H1 (cell line): ENCODE results near the gene CD300C. TPM values are rescaled to one million over a fixed set of nuclear protein-coding genes. Genes with fewer than 3 reads are reported as not detected.

ENCODE experiments used
- CTCF ChIA-PET: fragments of 300-600 bp; sonication (Branson Sonifier 250); formaldehyde crosslinking; loops from one replicate; lab custom pipeline; 2021; ENCODE audit not compliant: partially characterized antibody; lab: Charles Lee
- POLR2A ChIA-PET: fragments of 300-600 bp; sonication (Branson Sonifier 250); formaldehyde crosslinking; loops from one replicate; lab custom pipeline; 2021; ENCODE audit warnings: inconsistent platforms; ENCODE audit not compliant: partially characterized antibody; lab: Charles Lee
- DNase-seq, 2 experiments: peaks; one replicate each; pipeline versions ENCODE4 v3.0.0 to v3.0.0-alpha.2; 2010 to 2022; ENCODE audit warnings: low spot score in 2 of 2, low read depth in 1 of 2, mixed read lengths in 1 of 2
- FAIRE-seq: peaks from 2 replicates; lab custom pipeline; 2011; peaks lifted over from hg19 to GRCh38; lab: Jason Lieb, UNC
- H2AFZ ChIP-seq: 2 replicates; pipeline ENCODE4 v1.8.1; 2012; ENCODE audit warnings: low read length, inconsistent platforms
- H2AK5ac ChIP-seq: 2 replicates; pipeline ENCODE4 v1.6.1; 2013; ENCODE audit warnings: low read depth, low read length
- H2BK120ac ChIP-seq: replicated peaks from 2 replicates; pipeline ENCODE3; 2013; ENCODE audit warnings: low read depth, low read length, inconsistent platforms
- H2BK12ac ChIP-seq: 2 replicates; pipeline ENCODE4 v1.6.1; 2013; ENCODE audit warnings: low read depth, low read length
- H2BK15ac ChIP-seq: 2 replicates; pipeline ENCODE4 v1.6.1; 2013; ENCODE audit warnings: low read length
- H2BK20ac ChIP-seq: 2 replicates; pipeline ENCODE4 v1.6.1; 2013; ENCODE audit warnings: low read length
- H2BK5ac ChIP-seq: 2 replicates; pipeline ENCODE4 v1.6.1; 2013; ENCODE audit warnings: low read depth, low read length
- H3K14ac ChIP-seq: 2 replicates; pipeline ENCODE4 v1.6.1; 2013; ENCODE audit warnings: inconsistent platforms; ENCODE audit not compliant: insufficient read length
- H3K18ac ChIP-seq: 2 replicates; pipeline ENCODE4 v1.6.1; 2013; ENCODE audit warnings: low read length; ENCODE audit errors: extremely low read depth
- H3K23ac ChIP-seq: 2 replicates; pipeline ENCODE4 v1.6.1; 2013; ENCODE audit warnings: inconsistent platforms; ENCODE audit not compliant: insufficient read length
- H3K23me2 ChIP-seq: 2 replicates; pipeline ENCODE4 v1.6.1; 2013; ENCODE audit warnings: low read depth, low read length
- H3K27ac ChIP-seq: 2 replicates; pipeline ENCODE4 v1.6.1; 2011; ENCODE audit warnings: low read depth, low read length, inconsistent platforms
- H3K27me3 ChIP-seq, 4 experiments: replicated peaks in 1 of 4; 1 replicate in 1 of 4; 2 replicates in 3 of 4; pipeline versions ENCODE4 v1.6.1 to v1.8.1; 2011 to 2013; ENCODE audit warnings: low read length in 3 of 4, mild to moderate bottlenecking in 3 of 4, inconsistent platforms in 2 of 4, mixed read lengths in 2 of 4, moderate library complexity in 1 of 4; ENCODE audit not compliant: control insufficient read depth in 3 of 4, insufficient read depth in 3 of 4; ENCODE audit errors: extremely low read depth in 1 of 4
- H3K36me3 ChIP-seq, 4 experiments: 2 replicates each; pipeline versions ENCODE4 v1.6.1 to v1.8.1; 2011 to 2013; ENCODE audit warnings: mild to moderate bottlenecking in 4 of 4, low read length in 3 of 4, moderate library complexity in 2 of 4, control low read depth in 1 of 4, inconsistent platforms in 1 of 4; ENCODE audit not compliant: insufficient read depth in 4 of 4, control insufficient read depth in 2 of 4
- H3K4ac ChIP-seq: replicated peaks from 2 replicates; pipeline ENCODE3; 2013; ENCODE audit warnings: low read length, low read depth, mixed read lengths, inconsistent platforms; ENCODE audit not compliant: insufficient read length
- H3K4me1 ChIP-seq, 4 experiments: replicated peaks in 1 of 4; 1 replicate in 1 of 4; 2 replicates in 3 of 4; pipeline versions ENCODE4 v1.6.1 to v1.8.1; 2011 to 2013; ENCODE audit warnings: low read length in 3 of 4, inconsistent platforms in 2 of 4, mixed read lengths in 1 of 4; ENCODE audit not compliant: insufficient read depth in 4 of 4, control insufficient read depth in 3 of 4
- H3K4me2 ChIP-seq, 2 experiments: 2 replicates each; pipeline versions ENCODE4 v1.6.1 to v1.8.1; 2011 to 2013; ENCODE audit warnings: low read depth in 2 of 2, low read length in 2 of 2, control low read depth in 1 of 2, inconsistent platforms in 1 of 2, mild to moderate bottlenecking in 1 of 2; ENCODE audit not compliant: insufficient read depth in 1 of 2
- H3K4me3 ChIP-seq, 4 experiments: fragments of 200-600, 300-600 bp in 1 of 4; sonication (generic), shearing (Covaris generic), sonication (Bioruptor Twin) in 1 of 4; 2 replicates each; pipeline versions ENCODE4 v1.5.1 to v1.8.1; 2011 to 2016; ENCODE audit warnings: low read length in 4 of 4, low read depth in 3 of 4, control low read depth in 2 of 4, inconsistent platforms in 2 of 4, mild to moderate bottlenecking in 2 of 4, mixed read lengths in 1 of 4, moderate library complexity in 1 of 4; ENCODE audit not compliant: insufficient read depth in 2 of 4; ENCODE audit errors: extremely low read depth in 1 of 4
- H3K56ac ChIP-seq: replicated peaks from 2 replicates; pipeline ENCODE3; 2013; ENCODE audit warnings: low read depth, mild to moderate bottlenecking, mixed read lengths, low read length, inconsistent platforms; ENCODE audit not compliant: insufficient read length
- H3K79me1 ChIP-seq: 2 replicates; pipeline ENCODE4 v1.6.1; 2013; ENCODE audit warnings: low read depth, low read length, control low read depth
- H3K79me2 ChIP-seq, 2 experiments: 2 replicates each; pipeline versions ENCODE4 v1.6.1 to v1.8.1; 2012 to 2013; ENCODE audit warnings: low read length in 2 of 2, mild to moderate bottlenecking in 2 of 2, inconsistent platforms in 1 of 2; ENCODE audit not compliant: insufficient read depth in 2 of 2, control insufficient read depth in 1 of 2
- H3K9ac ChIP-seq, 4 experiments: replicated peaks in 1 of 4; 1 replicate in 1 of 4; 2 replicates in 3 of 4; pipeline versions ENCODE4 v1.6.1 to v1.8.1; 2011 to 2013; ENCODE audit warnings: low read depth in 3 of 4, low read length in 3 of 4, control low read depth in 2 of 4, mild to moderate bottlenecking in 2 of 4, moderate library complexity in 2 of 4, inconsistent platforms in 1 of 4; ENCODE audit errors: extremely low read depth in 1 of 4
- H3K9me3 ChIP-seq, 2 experiments: 2 replicates each; pipeline versions ENCODE4 v1.6.1 to v1.8.1; 2012 to 2013; ENCODE audit warnings: mild to moderate bottlenecking in 2 of 2, moderate library complexity in 2 of 2, control low read depth in 1 of 2, inconsistent platforms in 1 of 2, low read depth in 1 of 2, low read length in 1 of 2, mixed read lengths in 1 of 2; ENCODE audit not compliant: insufficient read depth in 2 of 2
- H4K20me1 ChIP-seq, 2 experiments: replicated peaks in 1 of 2; 2 replicates each; pipeline versions ENCODE3 to v1.8.1; 2011 to 2013; ENCODE audit warnings: inconsistent platforms in 2 of 2, low read length in 2 of 2, mild to moderate bottlenecking in 1 of 2; ENCODE audit not compliant: insufficient read depth in 2 of 2, control insufficient read depth in 1 of 2
- H4K5ac ChIP-seq: 2 replicates; pipeline ENCODE4 v1.6.1; 2013; ENCODE audit warnings: low read length, low read depth, mixed read lengths, inconsistent platforms; ENCODE audit not compliant: insufficient read length
- H4K8ac ChIP-seq: 2 replicates; pipeline ENCODE4 v1.8.0; 2013; ENCODE audit warnings: mild to moderate bottlenecking, moderate library complexity, low read length, inconsistent platforms; ENCODE audit not compliant: insufficient read depth; ENCODE audit errors: extremely low read depth
- H4K91ac ChIP-seq: replicated peaks from 2 replicates; pipeline ENCODE3; 2013; ENCODE audit warnings: low read length, mixed read lengths, inconsistent platforms; ENCODE audit not compliant: insufficient read length
- ASH2L ChIP-seq: fragments of 200-600, 300-600 bp; sonication (generic); IDR thresholded peaks from one replicate; pipeline ENCODE4 v1.7.1; 2017; ENCODE audit warnings: low read length
- BACH1 ChIP-seq: IDR thresholded peaks from 2 replicates; pipeline ENCODE4 v1.6.1; 2012; ENCODE audit warnings: low read length, improper control_type of control experiment
- CHD1 ChIP-seq: IDR thresholded peaks from 2 replicates; pipeline ENCODE4 v1.6.1; 2012; ENCODE audit warnings: low read depth, low read length, improper control_type of control experiment
- E2F6 ChIP-seq: IDR thresholded peaks from 2 replicates; pipeline ENCODE4 v1.6.1; 2012; ENCODE audit warnings: inconsistent platforms
- NRF1 ChIP-seq: IDR thresholded peaks from 2 replicates; pipeline ENCODE4 v1.6.1; 2011; ENCODE audit warnings: mild to moderate bottlenecking, low read depth, low read length, improper control_type of control experiment
- POU5F1 ChIP-seq: IDR thresholded peaks from 2 replicates; pipeline ENCODE4 v1.6.1; 2011; ENCODE audit warnings: low read depth, mild to moderate bottlenecking, low read length, moderate library complexity
- RFX5 ChIP-seq: IDR thresholded peaks from 2 replicates; pipeline ENCODE4 v1.6.1; 2011; ENCODE audit warnings: low read depth, low read length, improper control_type of control experiment, borderline replicate concordance
- RNF2 ChIP-seq: fragments of 200-900, 300-1000 bp; sonication (generic); IDR thresholded peaks from 2 replicates; pipeline ENCODE4 v1.7.1; 2016; ENCODE audit warnings: borderline replicate concordance, low read depth, mild to moderate bottlenecking, antibody characterized with exemption, low read length; ENCODE audit not compliant: poor library complexity, severe bottlenecking; ENCODE audit errors: missing control alignments
- TBP ChIP-seq: IDR thresholded peaks from 2 replicates; pipeline ENCODE4 v1.6.1; 2011; ENCODE audit warnings: low read depth, low read length, improper control_type of control experiment
- ZNF274 ChIP-seq: IDR thresholded peaks from 2 replicates; pipeline ENCODE4 v1.7.0; 2012; ENCODE audit warnings: low read length, borderline replicate concordance; ENCODE audit errors: extremely low read depth
- WGBS, 2 experiments: shearing (Covaris generic) in 1 of 2; methylation state at CpG; one replicate each; pipeline versions ENCODE4 v1.1.6 to v1.1.7; 2013 to 2015; ENCODE audit warnings: low lambda C conversion rate in 2 of 2, mixed read lengths in 2 of 2, inconsistent platforms in 1 of 2, low coverage in 1 of 2, missing lambda C conversion rate in 1 of 2; ENCODE audit not compliant: insufficient replicate concordance in 2 of 2, insufficient coverage in 1 of 2, insufficient read length in 1 of 2; ENCODE audit errors: extremely low coverage in 1 of 2, missing lambda C conversion rate in 1 of 2; 5-methylcytosine and 5-hydroxymethylcytosine counted together
- polyA plus RNA-seq, 7 experiments: library from polyadenylated mRNA; depleted of rRNA in 3 of 7; stranded (reverse) in 5 of 7; unstranded in 2 of 7; fragments of >200 nt in 5 of 7; fragments of 200-250 nt in 2 of 7; gene quantifications; 1 replicate in 5 of 7; 2 replicates in 1 of 7; 4 replicates in 1 of 7; pipeline versions ENCODE4 v1.2.1 to v1.2.3, GENCODE V29; 2011 to 2013; ENCODE audit warnings: missing spikeins in 2 of 7, mixed read lengths in 2 of 7
- total RNA-seq: library from RNA; stranded (reverse); fragmentation: NEBNext Ultra II Directional; extraction: Animal tissue kit (Norgen Biotek cat#: 25700); gene quantifications from 2 replicates; pipeline ENCODE4 v1.2.1, GENCODE V29; 2021
- TF ChIP-seq, protein P1 (sequence below), 3 experiments: IDR thresholded peaks; 1 replicate in 2 of 3; 2 replicates in 1 of 3; pipeline versions ENCODE4 v1.5.1 to v1.6.1; 2011; ENCODE audit warnings: low read length in 3 of 3, mild to moderate bottlenecking in 3 of 3, inconsistent platforms in 2 of 3, low read depth in 1 of 3, moderate library complexity in 1 of 3; ENCODE audit not compliant: insufficient read depth in 1 of 3; ENCODE audit errors: control extremely low read depth in 1 of 3

CD300C gene
- total and polyA plus RNA-seq, 2 of the 8 experiments (the other 6 are each of a cell fraction or from before 2014, with no cell fraction given), result not detected

DNA sequence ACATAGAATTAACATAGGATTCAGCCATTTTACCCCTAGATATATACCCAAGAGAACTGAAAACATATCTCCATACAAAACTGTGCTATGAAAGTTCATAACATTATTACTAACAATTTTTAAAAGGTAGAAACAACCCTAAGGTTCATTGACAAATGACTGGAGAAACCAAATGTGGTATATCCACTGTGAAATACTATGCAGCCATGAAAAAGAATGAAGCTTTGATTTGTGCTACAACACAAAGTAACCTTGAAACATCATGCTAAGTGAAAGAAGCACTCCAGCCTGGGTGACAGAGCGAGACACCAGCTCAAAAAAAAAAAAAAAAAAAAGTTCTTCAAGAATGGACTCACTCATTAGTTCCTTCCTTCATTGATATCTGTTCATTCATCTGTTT lies 45.6 kb upstream of the CD300C start:
- H3K79me1 ChIP-seq, result no peaks in the 10 kb centered on the region
- H3K27me3 ChIP-seq, result peaks cover 0 to 2% (median under 1%) of the 10 kb centered on the region in 4 experiments; a peak in 4 of 7 replicates
- WGBS, 2 experiments, result 89% methylated on average over 1 of the region's 1 CpG; no CpG with 5 or more reads in 1 of the 2 experiments
- H3K79me2 ChIP-seq, result no peaks in the 10 kb centered on the region
- no peaks in the 10 kb centered on the region for H3K23me2 ChIP-seq
- FAIRE-seq, result no peak
- H4K20me1 ChIP-seq, result no peaks in the 10 kb centered on the region
- no peak overlapping the region for H4K91ac ChIP-seq
- H3K27ac ChIP-seq, result no peak overlapping the region
- no peak overlapping the region for H3K18ac ChIP-seq
- DNase-seq, result no peak
- no peaks in the 10 kb centered on the region for H3K36me3 ChIP-seq
- ChIA-PET POLR2A (interaction anchor here (0.6 kb wide), 1 partner anchor 14 kb away, joined by 3 read pairs; no protein-coding TSS in a partner anchor), CTCF (interaction anchor here (1.1 to 3.5 kb wide), 4 partner anchors 11 to 224 kb away, joined by 3 to 13 read pairs (median 7); partner anchors contain the start of genes CD300H and GPR142)
- H2AFZ ChIP-seq, result no peak overlapping the region
- no peak overlapping the region for H4K5ac ChIP-seq
- H2BK20ac ChIP-seq, result no peak overlapping the region
- H3K4me1 ChIP-seq, result no peaks in the 10 kb centered on the region
- H3K4me2 ChIP-seq, result no peak overlapping the region
- H3K4me3 ChIP-seq, result no peak overlapping the region
- H3K9me3 ChIP-seq, result no peaks in the 10 kb centered on the region
- no peak overlapping the region for H2BK5ac ChIP-seq
- no peak overlapping the region for H2AK5ac ChIP-seq
- no peak overlapping the region for H2BK12ac ChIP-seq
- H2BK120ac ChIP-seq, result no peak overlapping the region
- H3K14ac ChIP-seq, result no peak overlapping the region
- H3K4ac ChIP-seq, result no peak overlapping the region
- no peak overlapping the region for H4K8ac ChIP-seq
- no peak overlapping the region for H3K9ac ChIP-seq
- H2BK15ac ChIP-seq, result no peak overlapping the region
- no peak overlapping the region for H3K56ac ChIP-seq
- no peak overlapping the region for H3K23ac ChIP-seq
- no peak for TF ChIP-seq ZNF274
- TF ChIP-seq POU5F1, result no peak
- no peak for TF ChIP-seq NRF1
- TF ChIP-seq RFX5, result no peak
- TF ChIP-seq BACH1, result no peak
- TF ChIP-seq ASH2L, result no peak
- no peak for TF ChIP-seq E2F6
- TF ChIP-seq CHD1, result no peak
- no peak for TF ChIP-seq TBP
- TF ChIP-seq, protein P1, sequence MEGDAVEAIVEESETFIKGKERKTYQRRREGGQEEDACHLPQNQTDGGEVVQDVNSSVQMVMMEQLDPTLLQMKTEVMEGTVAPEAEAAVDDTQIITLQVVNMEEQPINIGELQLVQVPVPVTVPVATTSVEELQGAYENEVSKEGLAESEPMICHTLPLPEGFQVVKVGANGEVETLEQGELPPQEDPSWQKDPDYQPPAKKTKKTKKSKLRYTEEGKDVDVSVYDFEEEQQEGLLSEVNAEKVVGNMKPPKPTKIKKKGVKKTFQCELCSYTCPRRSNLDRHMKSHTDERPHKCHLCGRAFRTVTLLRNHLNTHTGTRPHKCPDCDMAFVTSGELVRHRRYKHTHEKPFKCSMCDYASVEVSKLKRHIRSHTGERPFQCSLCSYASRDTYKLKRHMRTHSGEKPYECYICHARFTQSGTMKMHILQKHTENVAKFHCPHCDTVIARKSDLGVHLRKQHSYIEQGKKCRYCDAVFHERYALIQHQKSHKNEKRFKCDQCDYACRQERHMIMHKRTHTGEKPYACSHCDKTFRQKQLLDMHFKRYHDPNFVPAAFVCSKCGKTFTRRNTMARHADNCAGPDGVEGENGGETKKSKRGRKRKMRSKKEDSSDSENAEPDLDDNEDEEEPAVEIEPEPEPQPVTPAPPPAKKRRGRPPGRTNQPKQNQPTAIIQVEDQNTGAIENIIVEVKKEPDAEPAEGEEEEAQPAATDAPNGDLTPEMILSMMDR (IDR thresholded peaks at IDR 0.05; ENCODE audit: control extremely low read depth in 1 of 3, insufficient read depth in 1 of 3, low read depth in 1 of 3, low read length in 3 of 3), result no peak
- TF ChIP-seq RNF2, result no peak
